HL-60 (cell line): ENCODE results near the gene RAB23.
"Not testable (repeated sequence)": the region's sequence is repeated elsewhere in the genome, so short reads cannot be mapped to it uniquely, and the experiment has no call there.

Experiments used
- DNase-seq, 2 experiments: peaks; one replicate each; pipeline ENCODE4 v3.0.0-alpha.2; 2010 to 2020; ENCODE audit warnings: low read depth in 1 of 2, low spot score in 1 of 2
- H3K27ac ChIP-seq: fragments of 250-450 bp; sonication (Bioruptor Pico); replicated peaks from 2 replicates; pipeline ENCODE4 v1.5.1; 2020; ENCODE audit warnings: mild to moderate bottlenecking, moderate library complexity
- H3K27me3 ChIP-seq: fragments of 250-450 bp; sonication (Bioruptor Pico); 2 replicates; pipeline ENCODE4 v1.5.1; 2021; ENCODE audit warnings: mild to moderate bottlenecking, moderate library complexity; ENCODE audit not compliant: insufficient read depth, poor library complexity, severe bottlenecking
- H3K4me3 ChIP-seq: replicated peaks from 2 replicates; pipeline ENCODE4 v1.5.1; 2011; ENCODE audit warnings: mild to moderate bottlenecking, control low read depth, low read length; ENCODE audit not compliant: insufficient read depth
- GABPA ChIP-seq: IDR thresholded peaks from 2 replicates; pipeline ENCODE4 v1.6.1; 2012; ENCODE audit warnings: low read depth
- POLR2AphosphoS5 ChIP-seq: IDR thresholded peaks from 2 replicates; pipeline ENCODE4 v1.6.1; 2012; ENCODE audit warnings: low read depth
- SPI1 ChIP-seq: IDR thresholded peaks from 2 replicates; pipeline ENCODE4 v1.6.1; 2012; ENCODE audit warnings: low read depth, mild to moderate bottlenecking, borderline replicate concordance
- TF ChIP-seq, protein P1 (sequence below): IDR thresholded peaks from 2 replicates; pipeline ENCODE4 v1.6.1; 2012; ENCODE audit warnings: low read depth; ENCODE audit not compliant: insufficient replicate concordance
- TF ChIP-seq, protein P2 (sequence below): IDR thresholded peaks from one replicate; pipeline ENCODE4 v1.5.1; 2011; ENCODE audit warnings: low read length, control low read depth, inconsistent platforms; ENCODE audit not compliant: insufficient read depth

The RAB23 gene

DNA sequence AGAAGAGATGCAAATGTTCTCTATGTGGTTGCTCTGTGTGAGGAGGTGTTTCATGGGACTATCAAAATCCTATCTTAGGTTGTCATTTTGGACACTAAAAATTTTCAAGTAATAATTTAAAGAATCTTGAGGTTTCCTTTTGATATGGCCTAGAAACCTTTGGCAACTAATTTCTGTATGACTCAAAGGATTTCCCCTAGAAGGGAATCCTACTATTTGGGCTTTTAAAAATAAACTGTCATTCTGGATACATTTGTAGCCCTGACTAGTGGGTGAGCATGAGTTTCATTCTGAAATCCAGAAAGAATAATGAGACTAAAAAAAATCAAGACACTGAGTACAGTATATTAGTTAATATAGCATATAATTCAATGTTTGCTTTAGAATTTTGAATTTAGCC lies 25.5 kb upstream of the RAB23 start:
- TF ChIP-seq, protein P1, sequence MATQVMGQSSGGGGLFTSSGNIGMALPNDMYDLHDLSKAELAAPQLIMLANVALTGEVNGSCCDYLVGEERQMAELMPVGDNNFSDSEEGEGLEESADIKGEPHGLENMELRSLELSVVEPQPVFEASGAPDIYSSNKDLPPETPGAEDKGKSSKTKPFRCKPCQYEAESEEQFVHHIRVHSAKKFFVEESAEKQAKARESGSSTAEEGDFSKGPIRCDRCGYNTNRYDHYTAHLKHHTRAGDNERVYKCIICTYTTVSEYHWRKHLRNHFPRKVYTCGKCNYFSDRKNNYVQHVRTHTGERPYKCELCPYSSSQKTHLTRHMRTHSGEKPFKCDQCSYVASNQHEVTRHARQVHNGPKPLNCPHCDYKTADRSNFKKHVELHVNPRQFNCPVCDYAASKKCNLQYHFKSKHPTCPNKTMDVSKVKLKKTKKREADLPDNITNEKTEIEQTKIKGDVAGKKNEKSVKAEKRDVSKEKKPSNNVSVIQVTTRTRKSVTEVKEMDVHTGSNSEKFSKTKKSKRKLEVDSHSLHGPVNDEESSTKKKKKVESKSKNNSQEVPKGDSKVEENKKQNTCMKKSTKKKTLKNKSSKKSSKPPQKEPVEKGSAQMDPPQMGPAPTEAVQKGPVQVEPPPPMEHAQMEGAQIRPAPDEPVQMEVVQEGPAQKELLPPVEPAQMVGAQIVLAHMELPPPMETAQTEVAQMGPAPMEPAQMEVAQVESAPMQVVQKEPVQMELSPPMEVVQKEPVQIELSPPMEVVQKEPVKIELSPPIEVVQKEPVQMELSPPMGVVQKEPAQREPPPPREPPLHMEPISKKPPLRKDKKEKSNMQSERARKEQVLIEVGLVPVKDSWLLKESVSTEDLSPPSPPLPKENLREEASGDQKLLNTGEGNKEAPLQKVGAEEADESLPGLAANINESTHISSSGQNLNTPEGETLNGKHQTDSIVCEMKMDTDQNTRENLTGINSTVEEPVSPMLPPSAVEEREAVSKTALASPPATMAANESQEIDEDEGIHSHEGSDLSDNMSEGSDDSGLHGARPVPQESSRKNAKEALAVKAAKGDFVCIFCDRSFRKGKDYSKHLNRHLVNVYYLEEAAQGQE: no peak
- TF ChIP-seq SPI1: no peak
- TF ChIP-seq, protein P2, sequence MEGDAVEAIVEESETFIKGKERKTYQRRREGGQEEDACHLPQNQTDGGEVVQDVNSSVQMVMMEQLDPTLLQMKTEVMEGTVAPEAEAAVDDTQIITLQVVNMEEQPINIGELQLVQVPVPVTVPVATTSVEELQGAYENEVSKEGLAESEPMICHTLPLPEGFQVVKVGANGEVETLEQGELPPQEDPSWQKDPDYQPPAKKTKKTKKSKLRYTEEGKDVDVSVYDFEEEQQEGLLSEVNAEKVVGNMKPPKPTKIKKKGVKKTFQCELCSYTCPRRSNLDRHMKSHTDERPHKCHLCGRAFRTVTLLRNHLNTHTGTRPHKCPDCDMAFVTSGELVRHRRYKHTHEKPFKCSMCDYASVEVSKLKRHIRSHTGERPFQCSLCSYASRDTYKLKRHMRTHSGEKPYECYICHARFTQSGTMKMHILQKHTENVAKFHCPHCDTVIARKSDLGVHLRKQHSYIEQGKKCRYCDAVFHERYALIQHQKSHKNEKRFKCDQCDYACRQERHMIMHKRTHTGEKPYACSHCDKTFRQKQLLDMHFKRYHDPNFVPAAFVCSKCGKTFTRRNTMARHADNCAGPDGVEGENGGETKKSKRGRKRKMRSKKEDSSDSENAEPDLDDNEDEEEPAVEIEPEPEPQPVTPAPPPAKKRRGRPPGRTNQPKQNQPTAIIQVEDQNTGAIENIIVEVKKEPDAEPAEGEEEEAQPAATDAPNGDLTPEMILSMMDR: no peak
- no peak for TF ChIP-seq POLR2AphosphoS5
- no peak for TF ChIP-seq GABPA
- Histone ChIP-seq H3K4me3 (no peak overlapping the region), H3K27ac (no peak overlapping the region), H3K27me3 (no peaks in the 10 kb centered on the region)
- DNase-seq: no peak

DNA sequence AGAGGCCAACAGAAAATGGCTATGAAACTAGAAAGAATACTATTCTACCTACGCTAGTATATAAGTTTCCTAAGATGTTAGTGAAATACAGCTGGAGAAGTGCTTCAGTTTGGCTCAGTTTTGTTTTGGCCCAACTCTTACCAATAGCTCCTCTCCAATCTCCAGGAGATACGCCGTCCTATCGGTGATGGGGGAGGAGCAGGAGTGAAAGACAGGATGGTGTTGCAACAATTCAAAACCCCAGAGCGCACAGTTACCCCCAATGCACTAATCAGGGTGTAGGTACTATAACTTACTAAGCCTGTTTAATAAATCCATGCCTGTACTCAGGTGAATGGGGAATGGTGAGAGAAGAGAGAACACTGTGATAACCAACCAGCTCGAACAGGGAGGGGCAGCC lies 24.2 kb upstream of the RAB23 start:
- no peak overlapping the region for H3K27ac ChIP-seq
- TF ChIP-seq GABPA (no peak), POLR2AphosphoS5 (no peak), SPI1 (no peak)
- TF ChIP-seq, protein P1: no peak
- TF ChIP-seq, protein P2: no peak

DNA sequence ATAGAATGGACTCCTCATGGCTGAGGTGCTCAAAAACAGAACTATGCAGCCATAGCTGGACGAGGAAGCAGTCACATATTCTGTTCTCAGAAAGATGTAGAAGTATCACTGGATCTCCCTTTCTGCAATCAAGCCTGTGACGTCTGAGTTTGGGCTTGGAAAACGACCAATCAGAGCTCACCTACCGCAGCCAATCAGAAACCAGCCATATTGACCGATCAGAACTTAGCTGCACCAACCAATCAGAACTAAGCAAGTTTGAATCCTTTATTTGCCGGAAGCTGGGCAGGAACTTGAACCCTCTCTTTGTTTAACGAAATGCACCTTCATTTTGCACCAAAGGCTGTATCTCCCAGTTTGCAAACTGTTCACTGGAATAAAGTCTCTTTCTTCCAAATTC lies 21.8 kb upstream of the RAB23 start:
- Histone ChIP-seq H3K27me3 (no peaks in the 10 kb centered on the region), H3K4me3 (no peak overlapping the region), H3K27ac (no peak overlapping the region)
- TF ChIP-seq SPI1 (no peak), POLR2AphosphoS5 (no peak), GABPA (no peak)
- DNase-seq: no peak

More for the DNA sequence above, 24.2 kb upstream of the RAB23 start:
- Histone ChIP-seq H3K27me3 (no peaks in the 10 kb centered on the region), H3K4me3 (no peak overlapping the region)
- no peak for DNase-seq

DNA sequence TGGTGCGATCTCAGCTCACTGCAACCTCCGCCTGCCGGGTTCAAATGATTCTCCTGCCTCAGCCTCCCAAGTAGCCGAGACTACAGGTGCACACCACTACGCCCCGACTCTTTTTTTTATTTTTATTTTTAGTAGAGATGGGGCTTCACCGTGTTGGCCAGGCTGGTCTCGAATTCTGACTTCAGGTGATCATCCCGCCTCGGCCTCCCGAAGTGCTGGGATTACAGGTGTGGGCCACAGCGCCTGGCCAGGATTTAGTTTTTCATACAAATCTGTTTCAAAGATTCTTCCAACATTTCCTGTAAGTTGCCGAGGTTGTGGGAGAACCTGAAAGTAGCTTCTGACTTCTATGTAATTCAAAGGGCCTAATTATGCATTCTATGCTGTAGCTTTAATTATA lies 21.4 kb upstream of the RAB23 start:
- not testable (repeated sequence) for H3K4me3 ChIP-seq, H3K27ac ChIP-seq, H3K27me3 ChIP-seq

DNA sequence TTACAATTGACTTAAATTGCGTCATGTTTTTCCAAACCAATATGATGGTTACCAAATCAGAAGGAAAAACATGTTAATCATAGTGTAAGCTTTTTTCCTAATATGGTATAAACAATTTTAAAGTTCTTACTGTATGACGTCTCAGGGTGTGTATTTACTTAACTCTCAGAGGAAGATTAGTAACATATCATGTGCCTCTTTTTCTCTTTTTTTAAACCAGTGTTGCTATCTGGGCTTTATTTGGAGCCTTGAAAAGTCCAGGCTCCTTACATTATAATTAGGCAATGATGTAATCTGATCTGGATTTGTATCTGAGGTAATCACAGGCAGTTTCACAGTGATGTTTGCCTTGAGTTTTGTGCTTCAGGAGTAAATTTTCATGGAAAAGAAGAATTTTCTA lies 20.4 kb upstream of the RAB23 start:
- Histone ChIP-seq H3K4me3 (no peak overlapping the region), H3K27me3 (no peaks in the 10 kb centered on the region), H3K27ac (no peak overlapping the region)
- DNase-seq: no peak
- TF ChIP-seq, protein P2: no peak
- TF ChIP-seq, protein P1: no peak
- no peak for TF ChIP-seq POLR2AphosphoS5
- TF ChIP-seq SPI1: no peak
- no peak for TF ChIP-seq GABPA

More for the DNA sequence above, 21.4 kb upstream of the RAB23 start:
- DNase-seq: not testable (repeated sequence)
